ENCODE data around the gene ACTN2. TPM values are rescaled to one million over a fixed set of nuclear protein-coding genes. Genes with fewer than 3 reads are reported as not detected.

ACTN2 gene
- total RNA-seq, 1 donor from 2014 or later, result 10.5 TPM

GRCh38 chr1:236794585-236795034 is 108.3 kb downstream of the ACTN2 start:
- Histone ChIP-seq H3K9me3 (no peaks in the 10 kb centered on the region), H3K27me3 (no peaks in the 10 kb centered on the region), H3K4me1 (peaks cover 0 to 25% of the 10 kb centered on the region in 2 donors), H3K27ac (peak overlapping the region; percentile 63 to 92), H3K36me3 (no peaks in the 10 kb centered on the region), H3K4me3 (peak overlapping the region; percentile 89 to 96)
- no peak for TF ChIP-seq CTCF (IDR thresholded peaks at IDR 0.05)
- DNase-seq (ENCODE audit: low spot score in 2 of 2), result no peak
- intact Hi-C loops (cut with DNase I), result loop anchor here (1.0 to 5.0 kb wide), 4 partner anchors 190 to 1292 kb away; partner anchors contain the start of genes B3GALNT2, ERO1B and HEATR1

- H3K27ac ChIP-seq, result peak within 1 kb of the TSS; percentile 92 to 97
- H3K36me3 ChIP-seq, result no peaks in the 10 kb centered on the region
- H3K4me3 ChIP-seq, result peak within 1 kb of the TSS; percentile 89 to 96
- intact Hi-C loops (cut with DNase I), result loop anchor here (1.0 to 5.0 kb wide), 4 partner anchors 191 to 1293 kb away; partner anchors contain the start of genes B3GALNT2, ERO1B and HEATR1
- TF ChIP-seq CTCF (IDR thresholded peaks at IDR 0.05), result no peak
- peak; percentile 95 to 99 for DNase-seq (ENCODE audit: low spot score in 2 of 2)
- peaks cover 0 to 25% of the 10 kb centered on the region in 2 donors for H3K4me1 ChIP-seq
- no peaks in the 10 kb centered on the region for H3K27me3 ChIP-seq
- no peaks in the 10 kb centered on the region for H3K9me3 ChIP-seq
Measured at GRCh38 chr1:236795035-236795756, 108.9 kb downstream of the ACTN2 start, which contains the start of gene MTR. TSS of gene MTR (plus strand) at chr1:236795292. CDS start at chr1:236795704, 412 bp downstream.

GRCh38 chr1:236795757-236796667 is 109.7 kb downstream of the ACTN2 start:
- Histone ChIP-seq H3K4me3 (peak overlapping the region; percentile 89 to 96), H3K27ac (peak overlapping the region; percentile 92 to 97), H3K36me3 (no peaks in the 10 kb centered on the region), H3K9me3 (no peaks in the 10 kb centered on the region), H3K27me3 (no peaks in the 10 kb centered on the region), H3K4me1 (peaks cover 0 to 25% of the 10 kb centered on the region in 2 donors)
- DNase-seq (ENCODE audit: low spot score in 2 of 2), result no peak
- intact Hi-C loops (cut with DNase I), result loop anchor here (1.0 to 5.0 kb wide), 5 partner anchors 109 to 1294 kb away; partner anchors contain the start of genes ACTN2, B3GALNT2, ERO1B and HEATR1
- TF ChIP-seq CTCF (IDR thresholded peaks at IDR 0.05), result no peak

GRCh38 chr1:236799001-236799400 is 112.7 kb downstream of the ACTN2 start:
- no peaks in the 10 kb centered on the region for H3K9me3 ChIP-seq
- H3K4me3 ChIP-seq, result no peak overlapping the region
- intact Hi-C loops (cut with DNase I), result loop anchor here (5.0 kb wide), 3 partner anchors 517 to 1297 kb away; partner anchors contain the start of genes B3GALNT2 and ERO1B
- H3K27ac ChIP-seq, result no peak overlapping the region
- no peak for DNase-seq (ENCODE audit: low spot score in 2 of 2)
- H3K4me1 ChIP-seq, result peaks cover 0 to 25% of the 10 kb centered on the region in 2 donors
- peaks cover 0 to 8% of the 10 kb centered on the region in 2 donors for H3K36me3 ChIP-seq
- no peak for TF ChIP-seq CTCF (IDR thresholded peaks at IDR 0.05)
- H3K27me3 ChIP-seq, result no peaks in the 10 kb centered on the region

- no peak for DNase-seq (ENCODE audit: low spot score in 2 of 2)
- Histone ChIP-seq H3K4me1 (peaks cover 0 to 22% of the 10 kb centered on the region in 2 donors), H3K27me3 (no peaks in the 10 kb centered on the region), H3K4me3 (no peak overlapping the region), H3K27ac (no peak overlapping the region), H3K36me3 (peaks cover 2 to 13% of the 10 kb centered on the region in 2 donors), H3K9me3 (no peaks in the 10 kb centered on the region)
- TF ChIP-seq CTCF (IDR thresholded peaks at IDR 0.05), result no peak
- intact Hi-C loops (cut with DNase I), result no loop called here
Measured at GRCh38 chr1:236800002-236800620, 113.8 kb downstream of the ACTN2 start.

Data from ascending aorta (tissue), 2 donors.